ENCODE results near the gene LYPLAL1.

DNA sequence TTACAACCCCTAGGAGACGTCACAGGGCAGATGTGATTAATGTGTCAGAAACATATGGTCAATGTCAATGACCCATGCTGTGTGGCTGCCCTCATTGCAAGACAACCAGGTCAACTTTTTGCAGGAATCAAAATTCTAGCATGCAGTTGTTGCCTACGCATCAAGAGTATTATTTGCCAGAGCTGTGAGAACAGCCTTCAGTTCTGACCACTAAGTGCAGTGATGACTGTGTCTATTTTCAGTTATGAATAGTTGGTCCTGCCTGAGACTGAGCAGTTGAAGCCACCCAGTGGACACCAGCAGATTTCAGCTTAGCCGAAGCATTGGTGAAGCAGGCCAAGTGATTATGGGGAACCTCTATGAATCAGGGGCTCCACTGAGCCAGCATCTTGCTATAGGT, 47.3 kb downstream of the LYPLAL1 start:
- TF ChIP-seq, protein P1, sequence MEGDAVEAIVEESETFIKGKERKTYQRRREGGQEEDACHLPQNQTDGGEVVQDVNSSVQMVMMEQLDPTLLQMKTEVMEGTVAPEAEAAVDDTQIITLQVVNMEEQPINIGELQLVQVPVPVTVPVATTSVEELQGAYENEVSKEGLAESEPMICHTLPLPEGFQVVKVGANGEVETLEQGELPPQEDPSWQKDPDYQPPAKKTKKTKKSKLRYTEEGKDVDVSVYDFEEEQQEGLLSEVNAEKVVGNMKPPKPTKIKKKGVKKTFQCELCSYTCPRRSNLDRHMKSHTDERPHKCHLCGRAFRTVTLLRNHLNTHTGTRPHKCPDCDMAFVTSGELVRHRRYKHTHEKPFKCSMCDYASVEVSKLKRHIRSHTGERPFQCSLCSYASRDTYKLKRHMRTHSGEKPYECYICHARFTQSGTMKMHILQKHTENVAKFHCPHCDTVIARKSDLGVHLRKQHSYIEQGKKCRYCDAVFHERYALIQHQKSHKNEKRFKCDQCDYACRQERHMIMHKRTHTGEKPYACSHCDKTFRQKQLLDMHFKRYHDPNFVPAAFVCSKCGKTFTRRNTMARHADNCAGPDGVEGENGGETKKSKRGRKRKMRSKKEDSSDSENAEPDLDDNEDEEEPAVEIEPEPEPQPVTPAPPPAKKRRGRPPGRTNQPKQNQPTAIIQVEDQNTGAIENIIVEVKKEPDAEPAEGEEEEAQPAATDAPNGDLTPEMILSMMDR (IDR thresholded peaks at IDR 0.05; ENCODE audit: insufficient read depth, low read length, poor library complexity, severe bottlenecking), result no peak
- no peak for TF ChIP-seq EZH2phosphoT487 (conservative IDR thresholded peaks at IDR 0.05; ENCODE audit: low read length)

Data from SU-DHL-6 (cell line).